ENCODE data around the gene MAP3K21. TPM values are rescaled to one million over a fixed set of nuclear protein-coding genes. Genes with fewer than 3 reads are reported as not detected.

MAP3K21 gene
- total RNA-seq, 4 donors from 2014 or later, result 0.07 to 0.31 TPM; not detected in 2

DNA sequence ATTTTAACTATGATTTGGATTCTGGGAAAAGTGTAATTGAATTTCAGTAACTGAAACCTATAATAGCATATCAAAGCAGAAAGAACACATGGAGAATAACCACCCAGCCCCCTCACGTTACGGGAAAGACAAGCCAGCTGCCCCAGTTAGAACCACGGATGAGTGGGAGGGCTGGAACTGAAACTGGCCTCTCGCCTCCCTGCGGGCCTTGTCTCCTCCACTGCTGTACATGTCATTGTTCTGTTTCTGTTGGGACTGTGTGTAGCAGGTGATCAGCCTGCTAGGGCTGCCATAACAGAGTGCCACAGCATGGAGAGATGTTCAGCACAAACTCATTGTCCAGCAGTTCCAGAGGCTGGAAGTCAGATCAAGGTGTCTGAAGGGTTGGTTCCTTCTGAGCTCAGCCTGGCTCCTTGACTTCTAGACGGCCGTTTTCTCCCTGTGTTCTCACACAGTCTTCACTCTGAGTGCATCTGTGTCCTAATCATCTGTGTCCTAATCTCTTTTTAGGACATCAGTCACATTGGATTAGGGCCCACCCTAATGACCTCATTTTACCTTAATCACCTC lies 52.4 kb downstream of the MAP3K21 start:
- Histone ChIP-seq H3K27me3 (no peaks in the 10 kb centered on the region), H3K4me1 (no peaks in the 10 kb centered on the region), H3K27ac (no peak overlapping the region), H3K9me3 (no peaks in the 10 kb centered on the region), H3K4me3 (no peak overlapping the region), H3K36me3 (no peaks in the 10 kb centered on the region)
- no peak for DNase-seq
- in situ Hi-C loops (cut with MboI; ENCODE audit: low sequenced_read_pairs in 4 of 4) (no loop called here), intact Hi-C loops (cut with DNase I; ENCODE audit: low total_unique reads) (no loop called here)
- ATAC-seq, result no peak
- no peak for TF ChIP-seq POLR2A (IDR thresholded peaks at IDR 0.05)
- TF ChIP-seq, protein P1, sequence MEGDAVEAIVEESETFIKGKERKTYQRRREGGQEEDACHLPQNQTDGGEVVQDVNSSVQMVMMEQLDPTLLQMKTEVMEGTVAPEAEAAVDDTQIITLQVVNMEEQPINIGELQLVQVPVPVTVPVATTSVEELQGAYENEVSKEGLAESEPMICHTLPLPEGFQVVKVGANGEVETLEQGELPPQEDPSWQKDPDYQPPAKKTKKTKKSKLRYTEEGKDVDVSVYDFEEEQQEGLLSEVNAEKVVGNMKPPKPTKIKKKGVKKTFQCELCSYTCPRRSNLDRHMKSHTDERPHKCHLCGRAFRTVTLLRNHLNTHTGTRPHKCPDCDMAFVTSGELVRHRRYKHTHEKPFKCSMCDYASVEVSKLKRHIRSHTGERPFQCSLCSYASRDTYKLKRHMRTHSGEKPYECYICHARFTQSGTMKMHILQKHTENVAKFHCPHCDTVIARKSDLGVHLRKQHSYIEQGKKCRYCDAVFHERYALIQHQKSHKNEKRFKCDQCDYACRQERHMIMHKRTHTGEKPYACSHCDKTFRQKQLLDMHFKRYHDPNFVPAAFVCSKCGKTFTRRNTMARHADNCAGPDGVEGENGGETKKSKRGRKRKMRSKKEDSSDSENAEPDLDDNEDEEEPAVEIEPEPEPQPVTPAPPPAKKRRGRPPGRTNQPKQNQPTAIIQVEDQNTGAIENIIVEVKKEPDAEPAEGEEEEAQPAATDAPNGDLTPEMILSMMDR (IDR thresholded peaks at IDR 0.05 in 4 of 5, conservative IDR thresholded peaks at IDR 0.05 in 1 of 5), result no peak

DNA sequence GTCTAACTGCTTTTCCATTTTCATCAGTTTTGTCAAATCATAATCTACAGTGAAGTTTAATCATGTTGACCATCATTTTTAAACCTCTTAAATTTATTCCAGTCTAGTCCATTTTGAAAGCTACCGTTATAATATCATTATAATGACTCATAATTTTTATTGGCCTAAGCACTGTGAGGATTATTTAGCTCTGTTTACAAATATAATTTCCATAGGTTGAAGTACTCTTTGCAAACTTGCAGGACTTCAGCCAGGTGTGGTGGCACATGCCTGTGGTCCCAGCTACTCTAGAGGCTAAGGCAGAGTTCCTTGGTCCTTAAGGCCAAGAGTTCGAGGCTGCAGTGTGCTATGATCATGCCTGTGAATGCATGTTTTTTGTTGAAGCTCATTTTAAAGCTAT lies 54.3 kb downstream of the MAP3K21 start:
- Histone ChIP-seq H3K27me3 (no peaks in the 10 kb centered on the region), H3K36me3 (no peaks in the 10 kb centered on the region), H3K4me3 (no peak overlapping the region), H3K9me3 (no peaks in the 10 kb centered on the region), H3K4me1 (no peaks in the 10 kb centered on the region), H3K27ac (no peak overlapping the region)
- DNase-seq (no peak), ATAC-seq (no peak)
- in situ Hi-C loops (cut with MboI; ENCODE audit: low sequenced_read_pairs in 4 of 4) (no loop called here), intact Hi-C loops (cut with DNase I; ENCODE audit: low total_unique reads) (no loop called here)
- TF ChIP-seq POLR2A (IDR thresholded peaks at IDR 0.05), result no peak
- TF ChIP-seq, protein P1 (IDR thresholded peaks at IDR 0.05 in 4 of 5, conservative IDR thresholded peaks at IDR 0.05 in 1 of 5), result no peak

DNA sequence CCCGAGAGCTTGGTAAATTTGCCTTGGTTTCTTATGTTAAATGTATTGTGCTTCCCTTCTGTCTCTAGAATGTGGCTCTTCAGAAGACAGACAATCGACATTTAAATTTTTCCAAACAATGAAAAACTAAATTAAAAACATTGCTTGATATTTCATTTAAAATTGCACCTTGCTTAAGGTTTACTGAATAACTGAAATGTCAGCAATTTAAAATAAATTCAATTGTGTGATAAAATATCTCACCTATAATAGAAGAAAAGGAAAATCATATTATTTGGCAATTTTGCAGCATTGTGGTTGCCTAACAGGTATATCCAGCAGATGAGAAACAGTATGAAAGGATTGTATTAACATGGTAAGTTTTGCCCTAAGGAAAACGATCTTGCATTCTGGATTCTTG lies 56.5 kb downstream of the MAP3K21 start:
- no peaks in the 10 kb centered on the region for H3K36me3 ChIP-seq
- H3K27me3 ChIP-seq, result no peaks in the 10 kb centered on the region
- no peak overlapping the region for H3K27ac ChIP-seq
- no peaks in the 10 kb centered on the region for H3K9me3 ChIP-seq
- TF ChIP-seq, protein P1 (IDR thresholded peaks at IDR 0.05 in 4 of 5, conservative IDR thresholded peaks at IDR 0.05 in 1 of 5), result no peak
- TF ChIP-seq POLR2A (IDR thresholded peaks at IDR 0.05), result no peak
- H3K4me3 ChIP-seq, result no peak overlapping the region
- intact Hi-C loops (cut with DNase I; ENCODE audit: low total_unique reads), result no loop called here
- H3K4me1 ChIP-seq, result no peaks in the 10 kb centered on the region
- in situ Hi-C loops (cut with MboI; ENCODE audit: low sequenced_read_pairs in 4 of 4), result no loop called here
- DNase-seq (no peak), ATAC-seq (no peak)

DNA sequence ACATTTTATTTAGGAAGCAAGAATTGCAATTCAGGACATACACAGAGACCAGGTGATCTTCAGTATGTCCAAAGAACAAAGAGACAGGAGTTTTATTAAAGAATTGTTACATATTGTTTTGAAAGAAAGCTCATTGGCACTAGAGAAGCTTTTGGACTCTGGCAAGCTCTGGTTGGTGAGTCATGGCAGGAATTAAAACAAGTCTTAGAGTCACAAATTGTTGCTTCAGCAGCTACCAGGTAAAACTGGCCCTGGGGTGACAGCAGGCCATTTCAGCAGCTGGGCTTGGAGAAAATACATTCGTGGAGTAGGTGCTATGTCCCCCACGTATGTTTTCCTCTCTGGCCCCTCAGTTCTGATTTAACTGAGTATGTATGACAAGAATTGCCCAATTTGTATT lies 58.8 kb downstream of the MAP3K21 start:
- ATAC-seq (no peak), DNase-seq (no peak)
- Histone ChIP-seq H3K9me3 (no peaks in the 10 kb centered on the region), H3K4me1 (no peaks in the 10 kb centered on the region), H3K27ac (no peak overlapping the region), H3K36me3 (no peaks in the 10 kb centered on the region), H3K27me3 (no peaks in the 10 kb centered on the region), H3K4me3 (no peak overlapping the region)
- in situ Hi-C loops (cut with MboI; ENCODE audit: low sequenced_read_pairs in 4 of 4) (no loop called here), intact Hi-C loops (cut with DNase I; ENCODE audit: low total_unique reads) (no loop called here)
- TF ChIP-seq, protein P1 (IDR thresholded peaks at IDR 0.05 in 4 of 5, conservative IDR thresholded peaks at IDR 0.05 in 1 of 5), result no peak
- TF ChIP-seq POLR2A (IDR thresholded peaks at IDR 0.05), result no peak

DNA sequence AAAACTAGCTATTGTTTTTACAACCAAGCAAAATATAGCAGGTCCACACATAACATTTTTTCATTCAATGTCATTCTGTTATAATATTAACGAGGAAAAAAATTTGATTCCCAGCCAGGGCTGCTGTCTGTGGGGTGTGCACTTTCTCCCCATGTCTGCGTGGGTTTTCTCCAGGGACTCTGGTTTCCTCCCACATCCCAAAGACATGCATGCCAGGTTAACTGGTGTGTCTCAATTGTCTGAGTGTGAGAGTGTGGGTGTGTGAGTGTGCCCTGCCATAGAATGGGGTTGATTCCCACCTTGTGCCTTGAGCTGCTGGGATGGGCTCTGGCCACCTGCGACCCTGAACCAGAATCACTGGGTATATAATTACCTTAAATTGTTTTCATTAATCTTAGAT lies 60.1 kb downstream of the MAP3K21 start:
- Histone ChIP-seq H3K9me3 (no peaks in the 10 kb centered on the region), H3K36me3 (no peaks in the 10 kb centered on the region), H3K27ac (no peak overlapping the region), H3K4me1 (no peaks in the 10 kb centered on the region), H3K27me3 (no peaks in the 10 kb centered on the region), H3K4me3 (no peak overlapping the region)
- ATAC-seq (no peak), DNase-seq (no peak)
- TF ChIP-seq POLR2A (IDR thresholded peaks at IDR 0.05), result no peak
- TF ChIP-seq, protein P1 (IDR thresholded peaks at IDR 0.05 in 4 of 5, conservative IDR thresholded peaks at IDR 0.05 in 1 of 5), result no peak
- in situ Hi-C loops (cut with MboI; ENCODE audit: low sequenced_read_pairs in 4 of 4) (no loop called here), intact Hi-C loops (cut with DNase I; ENCODE audit: low total_unique reads) (no loop called here)

Data from gastrocnemius medialis (tissue), 4 donors.